ENCODE measurements around the gene IMMP2L.
"Not testable (repeated sequence)": the region's sequence is repeated elsewhere in the genome, so short reads cannot be mapped to it uniquely, and the experiment has no call there.

IMMP2L gene

GRCh38 chr7:111339006-111339405 lies 223.3 kb downstream of the IMMP2L start:
- no peak for DNase-seq (ENCODE audit: low read depth, low spot score)

DNA sequence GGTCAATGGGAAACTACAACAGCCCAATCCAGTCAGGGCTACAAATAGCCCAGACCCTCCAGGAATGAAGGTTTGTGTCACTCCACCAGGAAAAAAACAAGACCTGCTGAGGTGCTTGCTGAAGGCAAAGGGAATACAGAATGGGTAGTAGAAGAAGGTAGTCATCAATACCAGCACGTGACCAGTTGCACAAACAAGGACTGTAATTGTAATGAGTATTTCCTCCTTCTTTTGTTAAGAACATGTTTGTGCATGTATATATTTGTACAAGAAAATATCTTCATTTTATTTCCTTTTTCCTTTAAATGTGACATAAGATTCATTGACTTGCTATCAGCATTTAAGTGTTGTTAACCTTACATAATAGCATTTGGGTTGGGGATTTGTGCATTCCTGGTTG lies 229.3 kb downstream of the IMMP2L start:
- no peak for DNase-seq (ENCODE audit: low read depth, low spot score)

- DNase-seq (ENCODE audit: low read depth, low spot score) = no peak
Measured at GRCh38 chr7:111330235-111330523, 232.1 kb downstream of the IMMP2L start.

- no peak for DNase-seq (ENCODE audit: low read depth, low spot score)
Measured at GRCh38 chr7:111329367-111330234, 232.7 kb downstream of the IMMP2L start.

- no peak for DNase-seq (ENCODE audit: low read depth, low spot score)
Measured at GRCh38 chr7:111328487-111328886, 233.8 kb downstream of the IMMP2L start.

GRCh38 chr7:111324776-111325175 lies 237.5 kb downstream of the IMMP2L start:
- no peak for DNase-seq (ENCODE audit: low read depth, low spot score)

- DNase-seq (ENCODE audit: low read depth, low spot score) = no peak
Measured at GRCh38 chr7:111324228-111324627, 238.1 kb downstream of the IMMP2L start.

DNA sequence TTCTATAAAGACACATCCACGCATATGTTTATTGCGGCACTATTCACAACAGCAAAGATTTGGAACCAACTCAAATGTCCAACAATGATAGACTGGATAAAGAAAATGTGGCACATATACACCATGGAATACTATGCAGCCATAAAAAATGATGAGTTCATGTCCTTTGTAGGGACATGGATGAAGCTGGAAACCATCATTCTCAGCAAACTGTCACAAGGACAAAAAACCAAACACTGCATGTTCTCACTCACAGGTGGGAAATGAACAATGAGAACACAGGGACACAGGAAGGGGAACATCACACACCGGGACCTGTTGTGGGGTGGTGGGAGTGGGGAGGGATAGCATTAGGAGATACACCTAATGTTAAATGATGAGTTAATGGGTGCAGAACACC lies 238.6 kb downstream of the IMMP2L start:
- not testable (repeated sequence) for DNase-seq (ENCODE audit: low read depth, low spot score)

DNA sequence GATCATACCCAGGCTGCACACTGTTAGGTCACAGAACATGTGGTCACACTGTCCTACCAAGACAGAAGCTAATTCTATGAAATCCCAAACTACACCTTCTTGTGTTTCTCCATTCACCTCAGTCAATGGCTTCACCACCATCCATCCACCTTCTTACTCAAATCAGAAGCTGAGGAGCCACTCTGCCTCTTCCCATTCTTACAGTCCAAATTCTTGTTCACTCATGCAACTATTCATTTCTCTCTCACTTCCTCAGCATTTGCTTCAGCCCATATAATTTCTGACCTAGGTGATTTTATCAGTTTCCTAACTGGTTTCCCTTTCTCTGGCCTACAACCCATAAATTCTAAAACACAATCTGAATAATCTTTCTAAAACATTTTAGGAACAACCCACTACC lies 242.2 kb downstream of the IMMP2L start:
- no peak for DNase-seq (ENCODE audit: low read depth, low spot score)

DNA sequence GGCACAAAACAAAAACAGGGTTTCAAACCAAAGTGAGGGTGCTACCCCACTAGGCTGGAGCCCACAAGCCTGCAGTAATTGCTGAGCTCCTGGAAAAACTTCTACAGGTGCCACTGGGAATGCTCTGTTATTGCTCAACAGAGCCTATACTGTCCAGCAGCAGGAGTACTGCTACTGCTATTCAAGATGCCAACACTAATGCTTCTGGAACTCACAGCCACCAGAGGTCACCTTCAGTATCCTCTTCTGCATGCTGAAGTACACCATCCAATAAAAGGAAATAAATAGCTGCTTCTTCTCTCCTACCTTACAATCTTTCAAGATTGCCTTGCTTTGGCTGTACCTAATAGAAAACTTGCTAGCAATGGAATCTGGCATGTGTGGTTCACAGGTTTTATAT lies 249.3 kb downstream of the IMMP2L start:
- no peak for DNase-seq (ENCODE audit: low read depth, low spot score)

DNA sequence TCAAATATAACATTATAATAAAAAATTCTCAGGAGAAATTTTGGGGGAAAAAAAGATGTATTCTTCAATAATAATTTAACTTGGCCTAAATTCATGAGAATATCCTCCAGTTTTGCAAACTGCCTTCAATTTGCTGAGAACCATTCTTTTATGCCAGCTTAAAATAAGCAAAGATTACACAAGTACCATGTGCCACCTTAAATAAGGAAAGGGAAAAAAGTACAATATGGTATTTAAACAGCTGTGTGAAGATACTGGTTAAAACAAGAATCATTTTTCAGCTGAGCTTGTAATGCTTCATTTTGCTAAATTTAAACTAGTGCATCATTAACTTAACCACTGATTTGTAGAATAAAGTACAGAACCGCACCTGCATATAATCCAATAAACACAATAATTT lies 253.6 kb downstream of the IMMP2L start:
- no peak for DNase-seq (ENCODE audit: low read depth, low spot score)

DNA sequence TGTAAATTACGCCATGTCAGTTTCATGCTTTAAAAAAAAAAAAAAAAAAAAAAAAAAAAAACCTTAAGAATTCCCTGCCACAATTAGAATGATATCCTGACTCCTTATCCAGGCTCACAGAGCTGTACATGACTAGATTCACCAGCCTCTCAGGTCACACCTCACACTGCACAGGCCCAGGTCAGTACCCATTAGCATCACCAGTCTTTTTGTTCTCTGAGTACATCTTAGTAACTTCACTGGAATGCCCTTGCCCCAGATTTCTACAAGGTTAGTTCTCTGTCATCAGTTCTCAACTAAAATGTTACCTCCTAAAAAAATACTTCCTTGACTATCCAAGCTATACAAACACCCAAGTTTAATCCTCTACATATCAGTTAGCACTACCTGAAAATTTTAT lies 260.4 kb downstream of the IMMP2L start:
- DNase-seq (ENCODE audit: low read depth, low spot score) = no peak

DNA sequence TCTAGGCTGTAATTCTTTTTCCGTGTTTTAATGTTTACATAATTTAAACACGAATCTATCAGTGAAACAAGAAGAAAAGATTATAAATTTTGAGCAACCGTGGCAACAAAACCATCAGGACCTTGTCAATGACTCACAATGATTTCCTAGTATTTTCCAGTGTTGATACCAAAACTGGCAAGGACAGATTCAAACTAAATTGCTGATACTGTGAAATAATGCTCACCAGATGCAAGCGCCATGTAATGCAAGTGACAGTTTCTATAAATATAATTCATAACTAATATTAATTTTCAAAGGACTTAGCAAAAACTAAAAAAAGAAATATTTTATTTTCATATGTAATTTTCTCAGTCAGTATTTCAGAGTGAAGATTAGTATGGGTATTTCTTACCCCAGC lies 267.8 kb downstream of the IMMP2L start:
- DNase-seq (ENCODE audit: low read depth, low spot score) = no peak

DNA sequence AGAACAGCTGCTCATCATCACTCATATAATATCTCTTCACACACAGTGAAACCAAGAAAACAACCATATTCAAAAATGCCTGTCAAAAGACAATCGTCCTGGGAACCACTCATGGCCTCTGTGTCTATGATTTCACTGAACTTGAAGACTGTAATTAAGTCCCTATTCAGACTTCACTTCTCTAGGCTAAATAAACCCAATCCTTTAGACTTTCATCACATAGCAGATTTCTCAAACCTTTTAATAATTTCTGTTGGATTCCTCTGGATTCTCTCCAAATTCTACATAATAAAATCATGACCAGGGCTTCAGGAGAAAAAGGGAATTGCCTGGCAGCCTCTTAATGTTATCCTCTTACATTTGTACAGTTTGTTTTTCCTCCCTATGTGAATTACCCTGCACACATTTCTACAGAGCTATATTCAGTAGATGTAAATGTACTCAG lies 270.2 kb downstream of the IMMP2L start:
- DNase-seq (ENCODE audit: low read depth, low spot score) = no peak

DNA sequence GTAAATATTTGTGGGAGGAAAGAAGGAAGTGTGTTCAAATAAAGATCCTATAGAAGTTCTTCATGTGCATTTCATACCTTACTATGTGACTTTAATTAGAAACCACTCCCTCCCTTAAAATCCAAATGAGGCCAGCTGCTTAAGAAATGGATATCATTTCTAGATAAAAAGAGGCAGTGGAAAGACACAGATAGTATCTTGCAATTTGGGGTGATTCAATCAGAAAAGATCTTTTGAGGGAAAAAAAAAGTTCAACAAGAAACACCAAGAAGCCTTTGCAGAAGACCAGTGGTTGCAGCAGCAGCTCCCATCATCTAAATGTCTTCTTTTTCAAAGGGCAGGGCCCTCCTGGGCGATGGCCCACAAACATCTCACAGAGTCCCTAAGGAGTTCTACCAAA lies 271.3 kb downstream of the IMMP2L start:
- DNase-seq (ENCODE audit: low read depth, low spot score) = no peak

DNA sequence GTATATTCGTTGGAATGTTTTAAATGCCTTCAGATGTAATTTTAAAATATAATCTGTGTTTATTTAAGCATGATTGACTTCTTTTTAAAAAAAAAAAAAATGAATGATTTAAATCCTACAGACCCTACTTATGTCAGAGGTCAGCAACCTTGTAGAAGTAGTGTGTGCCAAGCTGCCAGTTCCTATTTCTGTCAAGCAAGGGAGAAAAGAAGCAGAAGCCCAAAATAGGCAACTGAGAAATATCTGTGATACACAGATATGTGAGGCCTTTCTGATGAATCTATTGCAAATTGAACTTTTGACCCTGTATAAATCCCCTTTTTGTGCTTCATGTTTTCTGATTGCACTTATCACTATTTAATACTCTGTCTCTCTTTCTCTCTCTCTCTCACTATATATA lies 271.9 kb downstream of the IMMP2L start:
- no peak for DNase-seq (ENCODE audit: low read depth, low spot score)

DNA sequence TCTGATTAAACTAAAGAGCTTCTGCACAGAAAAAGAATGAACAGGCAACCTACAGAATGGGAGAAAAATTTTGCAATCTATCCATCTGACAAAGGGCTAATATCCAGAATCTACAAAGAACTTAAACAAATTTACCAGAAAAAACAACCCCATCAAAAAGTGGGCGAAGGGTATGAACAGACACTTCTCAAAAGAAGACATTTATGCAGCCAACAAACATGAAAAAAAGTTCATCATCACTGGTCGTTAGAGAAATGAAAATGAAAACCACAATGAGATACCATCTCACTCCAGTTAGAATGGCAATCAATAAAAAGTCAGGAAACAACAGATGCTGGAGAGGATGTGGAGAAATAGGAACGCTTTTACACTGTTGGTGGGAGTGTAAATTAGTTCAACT lies 273.9 kb downstream of the IMMP2L start:
- DNase-seq (ENCODE audit: low read depth, low spot score) = not testable (repeated sequence)

DNA sequence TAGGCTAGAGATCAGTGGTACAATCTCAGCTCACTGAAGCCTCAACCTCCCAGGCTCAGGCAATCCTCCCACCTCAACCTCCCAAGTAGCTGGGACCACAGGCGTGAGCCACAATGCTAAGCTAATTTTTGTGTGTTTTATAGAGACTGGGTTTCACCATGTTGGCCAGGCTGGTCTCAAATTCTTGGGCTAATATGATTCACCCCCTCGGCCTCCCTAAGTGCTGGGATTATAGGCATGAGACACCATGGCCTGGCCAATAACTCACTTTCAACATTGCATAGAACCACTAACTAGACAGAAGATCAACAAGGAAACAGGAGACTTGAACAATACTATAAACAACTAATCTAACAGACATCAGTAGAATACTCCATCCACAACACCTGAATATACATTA lies 279.7 kb downstream of the IMMP2L start:
- no peak for DNase-seq (ENCODE audit: low read depth, low spot score)

GRCh38 chr7:111274857-111275256 lies 287.4 kb downstream of the IMMP2L start:
- DNase-seq (ENCODE audit: low read depth, low spot score) = no peak

GRCh38 chr7:111272092-111272491 lies 290.2 kb downstream of the IMMP2L start:
- no peak for DNase-seq (ENCODE audit: low read depth, low spot score)

GRCh38 chr7:111270794-111271193 lies 291.5 kb downstream of the IMMP2L start:
- not testable (repeated sequence) for DNase-seq (ENCODE audit: low read depth, low spot score)

- DNase-seq (ENCODE audit: low read depth, low spot score) = no peak
Measured at GRCh38 chr7:111268941-111269340, 293.4 kb downstream of the IMMP2L start.

DNA sequence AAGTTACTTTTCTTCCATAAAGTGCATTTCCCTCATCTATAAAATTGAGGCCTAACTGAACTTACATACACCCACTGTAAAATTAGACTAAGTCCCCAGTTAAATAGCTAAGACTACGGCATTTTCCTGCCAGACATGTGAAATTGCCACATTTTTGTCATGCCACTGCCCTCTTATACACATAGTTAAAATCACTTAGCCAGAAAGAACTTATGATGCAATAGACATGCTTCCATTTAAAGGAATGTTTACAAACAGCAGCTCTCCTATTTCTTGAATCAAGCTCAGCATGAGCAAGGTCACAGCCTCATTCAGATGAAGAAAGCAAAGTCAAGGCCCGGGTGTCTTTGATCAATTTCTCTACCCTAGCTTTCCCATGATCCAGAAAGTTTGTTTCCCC lies 295.7 kb downstream of the IMMP2L start:
- DNase-seq (ENCODE audit: low read depth, low spot score) = peak; percentile 15

DNA sequence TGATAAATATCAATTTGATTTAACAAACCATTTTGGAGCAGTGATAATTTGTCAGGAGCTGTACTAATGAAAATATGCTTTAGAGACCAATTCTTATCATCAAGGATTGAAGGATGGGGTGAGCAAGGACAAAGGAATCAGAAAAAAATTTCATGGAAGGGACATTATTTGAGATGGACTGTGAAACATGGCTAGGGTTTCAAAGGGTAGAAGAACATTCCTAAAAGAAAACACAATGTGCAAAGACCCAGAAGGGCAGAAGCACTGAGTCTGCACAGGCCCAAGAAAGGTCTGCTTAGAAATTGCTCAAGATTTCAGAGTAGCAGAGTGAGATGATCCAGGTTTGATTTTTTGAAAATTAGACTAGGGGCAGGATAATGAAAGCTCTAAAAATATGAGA lies 296.9 kb downstream of the IMMP2L start:
- no peak for DNase-seq (ENCODE audit: low read depth, low spot score)

All from smooth muscle cell of the brain vasculature (primary cell).